ENCODE results near the gene HOXB6. TPM values are rescaled to one million over a fixed set of nuclear protein-coding genes. Genes with fewer than 3 reads are reported as not detected.
A peak's percentile ranks its signal among the peaks of the same experiment; 100 is the strongest.

Gene HOXB6
- total RNA-seq, 1 donor = 0.63 TPM

DNA sequence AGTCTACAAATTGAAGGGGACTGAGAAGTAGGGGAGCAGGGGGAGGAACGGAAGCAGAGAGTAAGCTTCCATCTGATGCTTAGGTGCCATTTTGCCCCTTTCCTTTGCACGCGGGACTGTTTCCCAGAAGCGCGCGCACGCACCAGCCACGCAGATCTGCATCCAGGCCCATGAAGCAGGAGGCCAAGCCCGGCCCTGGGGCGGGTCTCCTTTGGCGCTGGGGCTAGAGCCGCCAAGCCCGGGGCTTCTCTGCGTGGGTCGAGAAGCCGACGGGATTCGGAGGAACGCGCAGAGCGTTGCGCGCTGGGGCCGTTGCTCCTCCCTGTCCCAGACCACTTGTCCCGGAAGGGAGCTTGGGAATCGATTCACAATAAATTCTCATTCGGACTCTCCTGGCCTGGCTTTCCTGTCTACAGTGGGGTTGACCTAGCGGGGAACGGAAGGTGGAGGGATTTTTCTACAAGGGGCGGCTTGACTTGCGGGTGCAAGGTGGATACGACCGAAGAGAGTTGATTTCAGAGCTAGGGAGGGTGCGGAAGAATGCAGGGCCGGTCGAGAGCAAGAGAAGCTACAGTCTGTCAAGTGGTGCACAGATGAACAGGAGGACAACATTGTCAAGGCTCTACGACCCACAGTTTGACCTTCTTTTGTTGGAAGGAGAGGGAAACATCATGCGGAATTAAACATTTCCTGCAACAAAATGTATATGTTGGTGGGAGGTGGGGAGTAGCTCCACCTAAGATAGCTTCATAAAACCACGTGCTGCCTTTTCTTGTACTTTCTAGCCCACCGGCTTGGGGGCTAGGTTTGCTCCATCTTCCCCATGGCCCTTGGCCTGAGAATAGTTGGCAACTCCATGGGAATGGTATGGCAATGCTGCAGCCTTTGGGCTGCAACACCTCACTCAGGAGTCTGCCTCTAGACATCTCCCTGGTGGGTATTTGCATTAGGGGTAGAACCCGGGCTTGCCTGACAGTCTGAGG, 16.9 kb upstream of the HOXB6 start:
- TF ChIP-seq, protein P1, sequence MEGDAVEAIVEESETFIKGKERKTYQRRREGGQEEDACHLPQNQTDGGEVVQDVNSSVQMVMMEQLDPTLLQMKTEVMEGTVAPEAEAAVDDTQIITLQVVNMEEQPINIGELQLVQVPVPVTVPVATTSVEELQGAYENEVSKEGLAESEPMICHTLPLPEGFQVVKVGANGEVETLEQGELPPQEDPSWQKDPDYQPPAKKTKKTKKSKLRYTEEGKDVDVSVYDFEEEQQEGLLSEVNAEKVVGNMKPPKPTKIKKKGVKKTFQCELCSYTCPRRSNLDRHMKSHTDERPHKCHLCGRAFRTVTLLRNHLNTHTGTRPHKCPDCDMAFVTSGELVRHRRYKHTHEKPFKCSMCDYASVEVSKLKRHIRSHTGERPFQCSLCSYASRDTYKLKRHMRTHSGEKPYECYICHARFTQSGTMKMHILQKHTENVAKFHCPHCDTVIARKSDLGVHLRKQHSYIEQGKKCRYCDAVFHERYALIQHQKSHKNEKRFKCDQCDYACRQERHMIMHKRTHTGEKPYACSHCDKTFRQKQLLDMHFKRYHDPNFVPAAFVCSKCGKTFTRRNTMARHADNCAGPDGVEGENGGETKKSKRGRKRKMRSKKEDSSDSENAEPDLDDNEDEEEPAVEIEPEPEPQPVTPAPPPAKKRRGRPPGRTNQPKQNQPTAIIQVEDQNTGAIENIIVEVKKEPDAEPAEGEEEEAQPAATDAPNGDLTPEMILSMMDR (IDR thresholded peaks at IDR 0.05; ENCODE audit: insufficient read depth, low read length) = no peak
- DNase-seq (ENCODE audit: low read depth) = no peak
- H3K4me3 ChIP-seq (ENCODE audit: low read depth, low read length) = no peak overlapping the region

DNA sequence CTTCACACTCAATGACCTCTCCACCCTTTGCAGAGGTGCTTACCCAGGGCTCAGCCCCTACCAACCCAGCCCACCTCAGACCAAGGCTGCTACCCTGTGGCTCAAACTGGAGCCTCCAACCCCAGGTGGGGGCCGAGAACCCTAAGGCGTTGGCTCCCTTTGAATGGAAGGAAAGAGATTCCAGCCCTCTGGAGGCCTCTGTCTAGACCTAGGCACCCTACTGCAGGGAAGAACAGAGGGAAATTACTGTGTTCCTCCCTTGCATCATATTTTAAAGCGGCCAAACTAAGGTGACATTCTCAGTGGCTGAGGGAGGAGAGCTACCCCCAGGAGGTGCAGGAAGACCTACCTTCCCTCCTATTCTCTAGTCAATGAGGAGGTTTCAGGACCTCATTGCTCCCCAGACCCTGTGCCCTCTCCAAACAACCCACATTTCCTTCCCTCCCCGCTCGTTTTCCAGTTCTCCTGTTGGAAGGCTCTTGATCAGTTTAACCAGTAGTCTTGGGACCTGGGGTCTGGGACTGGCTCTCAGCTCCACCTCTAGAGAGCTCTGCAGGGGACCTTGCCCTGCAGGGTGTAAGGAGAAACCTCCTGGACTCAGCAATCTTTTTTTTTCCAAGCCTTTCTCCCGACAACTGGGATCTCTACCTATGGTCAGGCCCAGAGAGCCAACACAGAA, 15.8 kb upstream of the HOXB6 start:
- TF ChIP-seq, protein P1 (IDR thresholded peaks at IDR 0.05; ENCODE audit: insufficient read depth, low read length) = no peak
- no peak for DNase-seq (ENCODE audit: low read depth)
- no peak overlapping the region for H3K4me3 ChIP-seq (ENCODE audit: low read depth, low read length)

DNA sequence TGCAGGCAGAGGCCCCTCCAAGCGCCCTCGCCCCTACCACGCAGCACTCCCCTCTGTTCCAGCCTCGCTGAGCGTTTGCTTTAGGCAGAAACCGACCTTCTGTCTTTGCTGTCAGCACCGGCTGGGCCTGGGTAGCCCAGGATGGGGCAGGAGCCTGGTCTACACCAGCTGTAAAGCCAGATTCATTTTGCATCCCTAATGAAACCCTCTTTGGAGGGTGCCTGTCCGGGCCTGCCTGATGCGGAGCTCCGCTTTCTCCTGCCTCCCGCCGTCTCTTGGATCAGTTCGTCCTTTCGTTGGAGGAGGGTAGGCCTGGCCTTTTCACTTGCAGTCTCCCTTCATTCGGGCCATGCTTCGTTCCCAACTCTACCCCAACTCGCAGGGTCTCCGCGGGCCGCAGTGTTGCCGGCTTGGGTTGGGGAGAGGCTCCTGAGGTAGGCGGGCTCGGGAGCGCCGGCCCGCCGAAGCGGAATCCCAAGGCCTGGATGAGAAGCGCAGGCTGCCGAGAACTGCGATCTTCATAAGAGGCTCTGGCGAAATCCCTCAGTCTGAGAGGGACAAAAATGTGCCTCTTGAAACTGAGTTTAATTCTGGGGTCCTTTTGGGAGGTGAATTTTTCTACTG, 15.2 kb upstream of the HOXB6 start:
- TF ChIP-seq, protein P1 (IDR thresholded peaks at IDR 0.05; ENCODE audit: insufficient read depth, low read length) = no peak
- DNase-seq (ENCODE audit: low read depth) = no peak

DNA sequence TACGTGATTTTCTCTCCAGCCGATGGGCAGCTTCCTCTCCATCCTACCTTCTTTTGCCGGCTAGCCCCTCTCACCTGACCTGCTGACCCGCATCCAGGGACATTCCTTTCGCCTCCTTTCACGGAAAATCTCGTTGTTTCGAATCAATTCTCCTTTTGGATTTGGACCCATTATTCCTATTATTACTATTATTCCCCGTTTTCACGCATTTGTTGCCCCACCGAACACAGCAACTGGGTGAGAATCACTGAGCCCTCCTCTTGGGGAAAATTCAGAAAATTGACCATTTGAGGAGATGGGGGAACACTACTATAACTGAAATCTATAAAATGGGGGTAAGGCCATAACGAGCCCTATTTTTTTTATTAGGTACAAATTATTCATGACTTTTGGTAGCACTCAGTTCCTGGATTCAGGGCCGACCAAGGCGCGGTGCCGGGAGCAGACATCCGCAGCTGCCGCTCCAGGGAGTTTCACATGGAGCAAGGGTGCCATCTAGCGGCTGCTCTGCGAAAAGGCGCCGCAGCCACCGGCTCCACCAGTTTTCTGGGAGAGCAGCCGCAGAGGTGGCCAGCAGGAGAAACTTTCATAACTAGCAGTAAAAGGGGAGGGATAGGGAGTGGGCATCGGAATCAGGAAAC, 13.6 kb upstream of the HOXB6 start:
- peak; percentile 83 for DNase-seq (ENCODE audit: low read depth)
- H3K4me3 ChIP-seq (ENCODE audit: low read depth, low read length) = no peak overlapping the region
- TF ChIP-seq, protein P1 (IDR thresholded peaks at IDR 0.05; ENCODE audit: insufficient read depth, low read length) = peak; percentile 89

More for the DNA sequence above, 15.2 kb upstream of the HOXB6 start:
- no peak overlapping the region for H3K4me3 ChIP-seq (ENCODE audit: low read depth, low read length)

DNA sequence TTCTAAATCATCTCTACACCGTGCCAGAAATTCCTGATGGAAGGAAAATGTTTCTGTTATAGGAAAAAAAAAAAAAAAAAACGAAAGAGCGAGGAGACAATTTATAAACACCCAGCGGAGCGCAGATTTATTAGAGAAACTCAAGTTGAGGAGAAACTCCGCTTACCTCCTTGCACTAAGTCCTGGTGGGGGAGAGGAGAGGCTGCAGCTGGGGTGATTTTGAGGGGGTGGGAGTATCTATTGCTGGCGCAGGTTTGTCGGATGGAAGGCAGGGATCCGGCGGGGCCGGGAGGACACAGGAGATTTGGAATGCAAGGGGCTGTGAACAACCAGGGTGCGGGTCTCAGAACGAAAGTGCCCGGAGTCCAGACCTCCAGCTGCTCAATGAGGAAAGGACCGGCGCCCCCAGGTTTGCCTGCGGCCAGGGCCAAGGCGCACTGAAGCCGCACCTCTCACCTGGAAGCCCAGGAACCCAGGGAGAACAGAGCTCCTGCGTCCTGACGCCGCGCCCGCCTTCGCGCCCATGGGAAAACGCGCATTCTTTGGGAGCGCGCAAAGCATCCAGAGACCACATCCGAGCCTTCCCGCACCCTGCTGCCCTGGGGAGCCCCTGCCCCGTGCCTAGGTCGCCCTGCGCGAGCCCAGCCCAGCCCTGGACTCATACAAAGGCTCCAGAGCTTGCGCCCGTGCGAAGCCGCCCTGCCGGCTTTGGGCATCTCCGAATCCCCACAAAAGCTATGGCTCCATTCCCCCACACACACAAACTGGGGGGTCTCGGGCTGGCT, 12.9 kb upstream of the HOXB6 start:
- no peak overlapping the region for H3K4me3 ChIP-seq (ENCODE audit: low read depth, low read length)
- TF ChIP-seq, protein P1 (IDR thresholded peaks at IDR 0.05; ENCODE audit: insufficient read depth, low read length) = no peak
- no peak for DNase-seq (ENCODE audit: low read depth)
